Lung (tissue), 12 donors: Measurements from ENCODE around the gene RARG. TPM values are rescaled to one million over a fixed set of nuclear protein-coding genes. Genes with fewer than 3 reads are reported as not detected.

Experiments used
- ATAC-seq: fragments of 200-7000 bp; cut with Tn5 transposase; one replicate; pipeline ENCODE4 v1.9.1; 2020; ENCODE audit warnings: moderate number of reproducible peaks; ENCODE audit not compliant: insufficient read depth, low FRiP score
- DNase-seq, 3 donors: peaks; one replicate each; pipeline ENCODE4 v3.0.0-alpha.2; 2013 to 2017
- H3K27ac ChIP-seq, 2 donors: one replicate each; pipeline ENCODE4 v1.5.1; 2013; ENCODE audit warnings: mild to moderate bottlenecking in 2 of 2, moderate library complexity in 2 of 2, control low read depth in 1 of 2, inconsistent platforms in 1 of 2, low read depth in 1 of 2, low read length in 1 of 2
- H3K27me3 ChIP-seq, 3 donors: one replicate each; pipeline ENCODE4 v1.5.1; 2013; ENCODE audit warnings: low read length in 2 of 3; ENCODE audit not compliant: control insufficient read depth in 3 of 3, insufficient read depth in 3 of 3
- H3K36me3 ChIP-seq, 4 donors: one replicate each; pipeline ENCODE4 v1.5.1; 2013; ENCODE audit warnings: low read length in 4 of 4, mild to moderate bottlenecking in 1 of 4, moderate library complexity in 1 of 4; ENCODE audit not compliant: control insufficient read depth in 4 of 4, insufficient read depth in 4 of 4
- H3K4me1 ChIP-seq, 5 donors: one replicate each; pipeline ENCODE4 v1.5.1; 2013; ENCODE audit warnings: low read length in 5 of 5, mild to moderate bottlenecking in 2 of 5, moderate library complexity in 1 of 5; ENCODE audit not compliant: control insufficient read depth in 5 of 5, insufficient read depth in 5 of 5
- H3K4me3 ChIP-seq: one replicate; pipeline ENCODE4 v1.5.1; 2013; ENCODE audit warnings: mild to moderate bottlenecking, control low read depth, moderate library complexity
- H3K9ac ChIP-seq, 2 donors: one replicate each; pipeline ENCODE4 v1.5.1; 2013; ENCODE audit warnings: low read length in 2 of 2, control low read depth in 1 of 2; ENCODE audit not compliant: insufficient read depth in 1 of 2
- H3K9me3 ChIP-seq, 4 donors: one replicate each; pipeline ENCODE4 v1.5.1; 2013; ENCODE audit warnings: low read length in 3 of 4, mild to moderate bottlenecking in 1 of 4, moderate library complexity in 1 of 4; ENCODE audit not compliant: control insufficient read depth in 4 of 4, insufficient read depth in 3 of 4
- WGBS, 2 donors: extraction: QIAGEN DNeasy Blood & Tissue Kit; methylation state at CpG; one replicate each; pipeline ENCODE4 v1.1.7; 2013; 5-methylcytosine and 5-hydroxymethylcytosine counted together
- polyA plus RNA-seq, 2 donors: library from polyadenylated mRNA; stranded (reverse); fragments of 200-250 nt; gene quantifications; one replicate each; pipeline ENCODE4 v1.2.1, GENCODE V29; 2013
- total RNA-seq, 2 donors: library from RNA; depleted of rRNA in 1 of 2; stranded (reverse); fragments of >200 nt in 1 of 2; gene quantifications; one replicate each; pipeline ENCODE4 v1.2.1, GENCODE V29; 2014 to 2021
- TF ChIP-seq, protein P1 (sequence below): IDR thresholded peaks from 2 replicates; pipeline ENCODE4 v1.5.1; 2012; ENCODE audit warnings: mild to moderate bottlenecking; ENCODE audit errors: control extremely low read depth, extremely low read depth
- donor health status: control.
- donor health status: control.
- donor health status: Bipolar disorder and iron deficiency.
- donor health status: healthy.
- donor health status: DM: yes; HTN: yes; CAD: no.

The RARG gene
- total and polyA plus RNA-seq, 4 donors, result 12.0 to 29.7 (median 21.0) TPM

DNA sequence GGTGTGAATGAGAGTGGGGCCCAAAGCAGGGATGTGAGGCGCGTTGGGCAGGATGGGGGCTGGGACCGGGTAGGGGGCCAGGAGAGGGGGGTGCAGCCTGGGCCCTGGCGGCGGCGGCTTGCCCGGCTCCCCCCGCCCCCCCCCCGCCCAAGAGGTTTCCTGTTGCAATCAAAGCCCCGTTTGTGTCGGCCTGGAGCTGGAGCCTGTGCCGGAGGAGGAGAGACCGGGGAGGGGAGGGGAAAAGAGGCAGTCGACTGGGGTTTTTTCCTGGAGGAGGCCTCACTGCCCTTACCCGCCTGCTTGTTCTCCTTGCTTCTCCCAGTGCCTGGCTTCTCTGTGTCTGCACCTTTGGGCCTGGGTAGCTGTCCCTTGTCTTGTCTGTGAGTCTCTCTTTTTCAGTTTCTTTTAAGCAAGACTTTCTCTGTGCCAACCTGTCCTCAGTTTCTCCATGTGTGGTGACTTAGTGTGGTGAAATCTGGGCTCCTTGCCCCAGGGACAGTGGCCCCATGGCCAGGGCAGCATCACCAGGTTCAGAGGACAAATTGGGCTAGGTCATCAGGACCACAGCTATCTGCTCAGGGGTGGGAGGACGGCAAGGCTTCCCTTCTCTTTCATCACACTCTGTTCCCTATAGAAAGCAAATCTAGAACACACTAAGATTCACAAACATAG, 8.5 kb downstream of the RARG start:
- WGBS, 2 donors, result 4 to 10% methylated on average over 9 to 16 of the region's 16 CpGs

DNA sequence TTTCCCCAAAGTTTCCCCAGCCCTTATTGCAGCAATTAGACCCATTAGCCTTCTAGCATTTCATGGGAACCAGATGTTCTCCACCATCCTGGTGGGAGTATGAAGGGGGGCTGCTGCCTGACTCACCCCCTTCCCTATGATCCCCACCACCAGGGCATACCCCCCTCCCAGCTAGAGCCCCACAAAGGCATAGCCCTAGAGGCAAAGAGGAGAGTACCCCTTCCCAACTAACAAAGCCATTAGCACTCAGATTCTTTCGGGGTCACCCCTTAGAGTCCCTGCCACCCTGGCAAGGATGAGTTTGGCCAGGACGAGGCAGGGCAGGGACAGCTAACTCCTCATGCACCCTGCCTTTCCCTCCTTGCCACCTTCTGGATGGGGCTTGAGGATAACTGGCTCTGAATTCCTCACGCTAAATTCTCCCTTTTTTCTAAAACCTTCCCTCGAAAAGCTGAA, 9.2 kb downstream of the RARG start:
- Histone ChIP-seq H3K9me3 (no peaks in the 10 kb centered on the region), H3K27ac (peak overlapping the region in 1 of 2 donors; percentile 62), H3K4me3 (no peak overlapping the region), H3K4me1 (peaks cover 0 to 61% (median 33%) of the 10 kb centered on the region in 5 donors), H3K9ac (no peak overlapping the region), H3K27me3 (no peaks in the 10 kb centered on the region), H3K36me3 (peaks cover 0 to 7% (median 3%) of the 10 kb centered on the region in 4 donors)
- DNase-seq (peak in 2 of 3 donors; percentile 31 to 35), ATAC-seq (no peak)
- WGBS, 2 donors, result 50 to 60% methylated on average over 4 of the region's 4 CpGs
- TF ChIP-seq, protein P1, sequence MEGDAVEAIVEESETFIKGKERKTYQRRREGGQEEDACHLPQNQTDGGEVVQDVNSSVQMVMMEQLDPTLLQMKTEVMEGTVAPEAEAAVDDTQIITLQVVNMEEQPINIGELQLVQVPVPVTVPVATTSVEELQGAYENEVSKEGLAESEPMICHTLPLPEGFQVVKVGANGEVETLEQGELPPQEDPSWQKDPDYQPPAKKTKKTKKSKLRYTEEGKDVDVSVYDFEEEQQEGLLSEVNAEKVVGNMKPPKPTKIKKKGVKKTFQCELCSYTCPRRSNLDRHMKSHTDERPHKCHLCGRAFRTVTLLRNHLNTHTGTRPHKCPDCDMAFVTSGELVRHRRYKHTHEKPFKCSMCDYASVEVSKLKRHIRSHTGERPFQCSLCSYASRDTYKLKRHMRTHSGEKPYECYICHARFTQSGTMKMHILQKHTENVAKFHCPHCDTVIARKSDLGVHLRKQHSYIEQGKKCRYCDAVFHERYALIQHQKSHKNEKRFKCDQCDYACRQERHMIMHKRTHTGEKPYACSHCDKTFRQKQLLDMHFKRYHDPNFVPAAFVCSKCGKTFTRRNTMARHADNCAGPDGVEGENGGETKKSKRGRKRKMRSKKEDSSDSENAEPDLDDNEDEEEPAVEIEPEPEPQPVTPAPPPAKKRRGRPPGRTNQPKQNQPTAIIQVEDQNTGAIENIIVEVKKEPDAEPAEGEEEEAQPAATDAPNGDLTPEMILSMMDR, result no peak

More for the DNA sequence above, 8.5 kb downstream of the RARG start:
- H3K4me1 ChIP-seq, result peaks cover 0 to 54% (median 31%) of the 10 kb centered on the region in 5 donors
- ATAC-seq (no peak), DNase-seq (peak; percentile 76 to 89 (median 84))
- H3K4me3 ChIP-seq, result no peak overlapping the region
- no peaks in the 10 kb centered on the region for H3K9me3 ChIP-seq
- H3K27me3 ChIP-seq, result no peaks in the 10 kb centered on the region
- peak overlapping the region in 1 of 2 donors; percentile 43 for H3K9ac ChIP-seq
- peaks cover 0 to 7% (median 3%) of the 10 kb centered on the region in 4 donors for H3K36me3 ChIP-seq
- TF ChIP-seq, protein P1, result no peak
- H3K27ac ChIP-seq, result peak overlapping the region; percentile 17 to 71

GRCh38 chr12:53222170-53222721, 9.8 kb downstream of the RARG start:
- Histone ChIP-seq H3K36me3 (peaks cover 0 to 6% (median 1%) of the 10 kb centered on the region in 4 donors), H3K4me1 (peaks cover 0 to 66% (median 37%) of the 10 kb centered on the region in 5 donors), H3K9ac (peak overlapping the region in 1 of 2 donors; percentile 34), H3K9me3 (no peaks in the 10 kb centered on the region), H3K27me3 (no peaks in the 10 kb centered on the region), H3K27ac (peak overlapping the region; percentile 75 to 97), H3K4me3 (no peak overlapping the region)
- no peak for ATAC-seq
- 37 to 41% methylated on average over 5 of the region's 5 CpGs for WGBS, 2 donors
- DNase-seq, result peak in 2 of 3 donors; percentile 37 to 41
- TF ChIP-seq, protein P1, result no peak
